Hepatic stellate cell (primary cell): ENCODE results near the gene GALNT3.

Experiments
- DNase-seq: peaks from one replicate; pipeline ENCODE4 v3.0.0; 2011; ENCODE audit warnings: low spot score

GALNT3 gene

GRCh38 chr2:165796129-165796528 is 2.1 kb upstream of the GALNT3 start:
- no peak for DNase-seq

GRCh38 chr2:165795011-165795410 is 964 bp upstream of the GALNT3 start:
- no peak for DNase-seq

- DNase-seq: peak; percentile 65
These were observed 485 bp upstream of the GALNT3 start for GRCh38 chr2:165794536-165794928.

GRCh38 chr2:165793161-165793778 is 777 bp downstream of the GALNT3 start:
- no peak for DNase-seq

- no peak for DNase-seq
These were observed 2.0 kb downstream of the GALNT3 start for GRCh38 chr2:165792104-165792454.

GRCh38 chr2:165791421-165792103 is 2.5 kb downstream of the GALNT3 start:
- no peak for DNase-seq

GRCh38 chr2:165790466-165790865 is 3.6 kb downstream of the GALNT3 start:
- no peak for DNase-seq

- DNase-seq: no peak
These were observed 6.7 kb downstream of the GALNT3 start for GRCh38 chr2:165787334-165787733.

- no peak for DNase-seq
These were observed 14.3 kb downstream of the GALNT3 start for GRCh38 chr2:165779706-165780105.

GRCh38 chr2:165778653-165779451 is 15.2 kb downstream of the GALNT3 start:
- no peak for DNase-seq

- DNase-seq: no peak
These were observed 15.9 kb downstream of the GALNT3 start for GRCh38 chr2:165778187-165778556.

- DNase-seq: no peak
These were observed 16.4 kb downstream of the GALNT3 start for GRCh38 chr2:165777522-165778186.

- DNase-seq: no peak
These were observed 17.3 kb downstream of the GALNT3 start for GRCh38 chr2:165776796-165777195.

GRCh38 chr2:165776013-165776412 is 18.0 kb downstream of the GALNT3 start:
- DNase-seq: no peak

GRCh38 chr2:165773684-165774083 is 20.4 kb downstream of the GALNT3 start:
- DNase-seq: no peak

GRCh38 chr2:165772183-165772582 is 21.9 kb downstream of the GALNT3 start:
- DNase-seq: no peak

GRCh38 chr2:165766326-165766927 is 27.6 kb downstream of the GALNT3 start:
- no peak for DNase-seq

- no peak for DNase-seq
These were observed 31.3 kb downstream of the GALNT3 start for GRCh38 chr2:165762723-165763122.

- DNase-seq: no peak
These were observed 36.0 kb downstream of the GALNT3 start for GRCh38 chr2:165757906-165758675.

- DNase-seq: no peak
These were observed 47.5 kb downstream of the GALNT3 start for GRCh38 chr2:165746501-165746900.

GRCh38 chr2:165745916-165746315 is 48.1 kb downstream of the GALNT3 start:
- no peak for DNase-seq

- DNase-seq: no peak
These were observed 50.6 kb downstream of the GALNT3 start for GRCh38 chr2:165743442-165743841.
